VCaP (cell line): ENCODE results near the gene ATF6B.
A peak's percentile ranks its signal among the peaks of the same experiment; 100 is the strongest.

Source experiments
- H3K27ac ChIP-seq: fragments of 450-650 bp; 2 replicates; pipeline ENCODE4 v1.5.1; 2017
- TF ChIP-seq, protein P1 (sequence below): fragments of 450-650 bp; conservative IDR thresholded peaks from 2 replicates; pipeline ENCODE4 v1.5.1; 2017; ENCODE audit warnings: mild to moderate bottlenecking, moderate library complexity

The ATF6B gene

DNA sequence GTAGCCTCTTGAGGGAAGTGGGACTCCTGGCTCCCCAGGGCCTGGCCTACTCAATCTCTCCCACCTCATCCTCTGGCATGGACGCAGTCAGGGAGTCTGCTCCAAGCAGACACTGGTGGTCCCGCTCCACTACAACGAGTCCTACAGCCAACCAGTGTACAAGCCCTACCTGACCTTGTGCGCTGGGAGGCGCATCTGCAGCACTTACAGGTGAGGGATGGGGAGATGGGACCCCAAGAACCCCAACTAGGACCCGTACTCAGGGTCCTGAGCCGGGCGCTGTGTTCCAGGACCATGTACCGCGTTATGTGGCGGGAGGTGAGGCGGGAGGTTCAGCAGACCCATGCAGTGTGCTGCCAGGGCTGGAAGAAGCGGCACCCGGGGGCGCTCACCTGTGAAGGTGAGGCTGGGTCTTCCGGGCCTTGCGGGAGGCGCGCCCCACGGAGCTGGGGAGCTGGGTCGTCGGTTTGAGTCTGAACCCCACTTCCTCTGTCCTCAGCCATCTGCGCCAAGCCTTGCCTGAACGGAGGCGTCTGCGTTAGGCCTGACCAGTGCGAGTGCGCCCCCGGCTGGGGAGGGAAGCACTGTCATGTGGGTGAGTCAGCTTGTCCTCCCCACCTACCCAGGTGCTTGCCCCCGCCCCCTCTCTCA, 38.5 kb upstream of the ATF6B start:
- TF ChIP-seq, protein P1, sequence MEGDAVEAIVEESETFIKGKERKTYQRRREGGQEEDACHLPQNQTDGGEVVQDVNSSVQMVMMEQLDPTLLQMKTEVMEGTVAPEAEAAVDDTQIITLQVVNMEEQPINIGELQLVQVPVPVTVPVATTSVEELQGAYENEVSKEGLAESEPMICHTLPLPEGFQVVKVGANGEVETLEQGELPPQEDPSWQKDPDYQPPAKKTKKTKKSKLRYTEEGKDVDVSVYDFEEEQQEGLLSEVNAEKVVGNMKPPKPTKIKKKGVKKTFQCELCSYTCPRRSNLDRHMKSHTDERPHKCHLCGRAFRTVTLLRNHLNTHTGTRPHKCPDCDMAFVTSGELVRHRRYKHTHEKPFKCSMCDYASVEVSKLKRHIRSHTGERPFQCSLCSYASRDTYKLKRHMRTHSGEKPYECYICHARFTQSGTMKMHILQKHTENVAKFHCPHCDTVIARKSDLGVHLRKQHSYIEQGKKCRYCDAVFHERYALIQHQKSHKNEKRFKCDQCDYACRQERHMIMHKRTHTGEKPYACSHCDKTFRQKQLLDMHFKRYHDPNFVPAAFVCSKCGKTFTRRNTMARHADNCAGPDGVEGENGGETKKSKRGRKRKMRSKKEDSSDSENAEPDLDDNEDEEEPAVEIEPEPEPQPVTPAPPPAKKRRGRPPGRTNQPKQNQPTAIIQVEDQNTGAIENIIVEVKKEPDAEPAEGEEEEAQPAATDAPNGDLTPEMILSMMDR, result no peak
- H3K27ac ChIP-seq, result no peak overlapping the region

DNA sequence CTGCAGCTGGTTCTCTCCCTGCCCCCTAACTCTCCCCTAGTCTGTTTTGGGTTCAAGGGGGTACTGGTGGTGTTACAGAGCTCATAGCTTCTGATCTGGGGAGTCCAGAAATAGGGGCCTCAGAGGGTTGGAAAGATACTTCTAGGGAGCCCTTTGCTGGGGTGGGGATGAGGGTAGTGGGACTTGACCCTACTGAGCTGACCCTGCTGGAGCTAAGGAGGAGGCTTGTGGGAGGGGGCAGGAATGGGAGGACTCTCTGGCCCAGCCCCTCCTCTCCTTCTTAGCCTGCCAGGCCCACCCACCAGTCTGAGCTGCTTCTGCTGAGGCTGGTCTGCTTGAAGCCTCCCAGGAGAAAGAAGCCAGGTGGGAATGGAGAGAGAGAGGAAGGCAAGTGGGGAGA, 36.2 kb upstream of the ATF6B start, which contains the start of gene EGFL8:
EGFL8 (plus strand) TSS at position 301 of the 400 bp plus-strand sequence. CDS start 1,571 bp downstream, outside the sequence.
- TF ChIP-seq, protein P1, result no peak
- H3K27ac ChIP-seq, result no peak within 1 kb of the TSS

DNA sequence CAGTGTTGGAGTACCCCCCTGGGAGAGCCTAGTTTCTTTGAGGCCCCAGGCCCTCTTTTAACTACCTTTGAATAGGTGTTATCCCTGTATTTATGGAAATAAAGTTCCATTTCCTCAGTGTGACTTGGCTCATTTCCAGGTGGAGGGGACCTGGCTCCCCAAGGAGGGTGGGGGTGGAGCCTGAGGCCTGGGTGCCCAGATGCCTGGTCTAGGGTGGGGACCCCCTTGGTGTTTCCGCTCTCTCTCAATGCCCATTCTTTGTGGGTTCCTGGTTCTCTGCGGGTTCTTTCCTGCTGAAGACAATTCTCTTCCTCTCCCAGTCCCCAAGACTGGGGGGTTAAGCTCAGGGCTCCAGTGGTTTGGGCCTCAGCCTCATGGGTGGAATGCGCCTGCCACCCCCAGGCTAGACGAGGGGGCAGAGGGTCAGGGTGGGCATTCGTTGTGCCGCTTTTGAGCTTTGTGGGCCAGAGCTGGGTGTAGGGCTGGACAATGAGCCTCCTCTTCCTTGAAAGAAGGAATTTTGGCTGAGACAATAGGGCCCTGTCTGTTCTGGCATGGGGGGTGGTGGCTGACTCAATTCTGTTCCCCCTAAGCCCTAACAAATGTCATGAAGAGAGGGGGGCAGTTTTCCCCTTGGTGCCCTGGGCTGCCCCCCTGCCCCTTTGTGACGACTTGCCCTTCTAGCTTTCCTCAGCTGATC, 35.7 kb upstream of the ATF6B start:
- H3K27ac ChIP-seq, result no peak overlapping the region
- TF ChIP-seq, protein P1, result no peak

- TF ChIP-seq, protein P1, result no peak
- H3K27ac ChIP-seq, result no peak overlapping the region
Observed at GRCh38 chr6:32158052-32158451, 30.0 kb upstream of the ATF6B start.

- TF ChIP-seq, protein P1, result no peak
- H3K27ac ChIP-seq, result no peak overlapping the region
Observed at GRCh38 chr6:32156891-32157290, 28.8 kb upstream of the ATF6B start.

GRCh38 chr6:32154514-32155161, 26.6 kb upstream of the ATF6B start:
- TF ChIP-seq, protein P1, result peak; percentile 75
- H3K27ac ChIP-seq, result peak overlapping the region; percentile 89
